H9 (cell line): ENCODE results near the gene LRFN2. TPM values are rescaled to one million over a fixed set of nuclear protein-coding genes. Genes with fewer than 3 reads are reported as not detected.

Source experiments
- DNase-seq: peaks from one replicate; pipeline ENCODE4 v3.0.0-alpha.2; 2017
- H2AFZ ChIP-seq: one replicate; pipeline ENCODE4 v1.6.1; 2013; ENCODE audit warnings: mild to moderate bottlenecking, low read length, control low read depth, moderate library complexity
- H2AK5ac ChIP-seq: 2 replicates; pipeline ENCODE4 v1.6.1; 2013; ENCODE audit warnings: low read length, control low read depth, mixed read lengths; ENCODE audit not compliant: insufficient read length
- H2BK120ac ChIP-seq: one replicate; pipeline ENCODE4 v1.6.1; 2013; ENCODE audit warnings: low read depth, mild to moderate bottlenecking, low read length, control low read depth, inconsistent platforms; ENCODE audit not compliant: poor library complexity, severe bottlenecking
- H2BK12ac ChIP-seq: 2 replicates; pipeline ENCODE4 v1.6.1; 2013; ENCODE audit warnings: low read length, control low read depth, mixed read lengths, low read depth; ENCODE audit not compliant: insufficient read length
- H2BK15ac ChIP-seq: 2 replicates; pipeline ENCODE4 v1.6.1; 2013; ENCODE audit warnings: low read depth, low read length, control low read depth
- H2BK20ac ChIP-seq: one replicate; pipeline ENCODE4 v1.6.1; 2013; ENCODE audit warnings: low read depth, mild to moderate bottlenecking, low read length, control low read depth, inconsistent platforms; ENCODE audit not compliant: poor library complexity, severe bottlenecking
- H2BK5ac ChIP-seq: 2 replicates; pipeline ENCODE4 v1.6.1; 2013; ENCODE audit warnings: low read length, control low read depth, mixed read lengths; ENCODE audit not compliant: insufficient read length
- H3K14ac ChIP-seq: 2 replicates; pipeline ENCODE4 v1.6.1; 2013; ENCODE audit warnings: low read length, control low read depth; ENCODE audit not compliant: insufficient read depth
- H3K18ac ChIP-seq: 2 replicates; pipeline ENCODE4 v1.6.1; 2013; ENCODE audit warnings: low read depth, mild to moderate bottlenecking, mixed read lengths, low read length, control low read depth; ENCODE audit not compliant: insufficient read length
- H3K23ac ChIP-seq: 2 replicates; pipeline ENCODE4 v1.6.1; 2013; ENCODE audit warnings: low read length, control low read depth, mixed read lengths, low read depth; ENCODE audit not compliant: insufficient read length
- H3K23me2 ChIP-seq: 2 replicates; pipeline ENCODE4 v1.6.1; 2013; ENCODE audit warnings: low read depth, mild to moderate bottlenecking, mixed read lengths, low read length, control low read depth; ENCODE audit not compliant: insufficient read length, poor library complexity, severe bottlenecking
- H3K27ac ChIP-seq: 2 replicates; pipeline ENCODE4 v1.5.1; 2013; ENCODE audit warnings: low read length, control low read depth, mixed read lengths, low read depth; ENCODE audit not compliant: insufficient read length
- H3K27me3 ChIP-seq: 2 replicates; pipeline ENCODE4 v1.6.1; 2013; ENCODE audit warnings: low read length, control low read depth, inconsistent platforms; ENCODE audit not compliant: insufficient read depth
- H3K4ac ChIP-seq: 2 replicates; pipeline ENCODE4 v1.6.1; 2013; ENCODE audit warnings: low read depth, mild to moderate bottlenecking, control low read depth, inconsistent platforms, low read length, moderate library complexity
- H3K4me1 ChIP-seq: 2 replicates; pipeline ENCODE4 v1.6.1; 2013; ENCODE audit warnings: low read length, control low read depth, inconsistent platforms; ENCODE audit not compliant: insufficient read depth
- H3K4me2 ChIP-seq: 2 replicates; pipeline ENCODE4 v1.6.1; 2013; ENCODE audit warnings: low read length, control low read depth, mixed read lengths; ENCODE audit not compliant: insufficient read length, insufficient read depth
- H3K56ac ChIP-seq: 2 replicates; pipeline ENCODE4 v1.6.1; 2013; ENCODE audit warnings: low read depth, mild to moderate bottlenecking, mixed read lengths, low read length, control low read depth; ENCODE audit not compliant: insufficient read length
- H3K79me1 ChIP-seq: 2 replicates; pipeline ENCODE4 v1.6.1; 2013; ENCODE audit warnings: low read depth, mild to moderate bottlenecking, moderate library complexity, low read length, control low read depth, inconsistent platforms; ENCODE audit not compliant: insufficient read depth, poor library complexity, severe bottlenecking
- H3K79me2 ChIP-seq: 2 replicates; pipeline ENCODE4 v1.6.1; 2013; ENCODE audit warnings: low read length, control low read depth, inconsistent platforms; ENCODE audit not compliant: insufficient read depth
- H3K9ac ChIP-seq: 2 replicates; pipeline ENCODE4 v1.6.1; 2013; ENCODE audit warnings: low read length, control low read depth, mixed read lengths; ENCODE audit not compliant: insufficient read length; ENCODE audit errors: extremely low read depth
- H3K9me3 ChIP-seq: one replicate; pipeline ENCODE4 v1.6.1; 2013; ENCODE audit warnings: low read depth, low read length, inconsistent platforms; ENCODE audit not compliant: control insufficient read depth
- H3T11ph ChIP-seq: one replicate; pipeline ENCODE4 v1.6.1; 2013; ENCODE audit warnings: mild to moderate bottlenecking, low read length, control low read depth, inconsistent platforms
- H4K20me1 ChIP-seq: one replicate; pipeline ENCODE4 v1.6.1; 2013; ENCODE audit not compliant: control insufficient read depth, insufficient read length, insufficient read depth
- H4K5ac ChIP-seq: 2 replicates; pipeline ENCODE4 v1.6.1; 2013; ENCODE audit warnings: low read depth, mild to moderate bottlenecking, mixed read lengths, low read length, control low read depth; ENCODE audit not compliant: insufficient read length
- H4K8ac ChIP-seq: replicated peaks from 2 replicates; pipeline ENCODE4 v1.6.1; 2013; ENCODE audit warnings: low read length, control low read depth, mixed read lengths, low read depth; ENCODE audit not compliant: insufficient read length
- H4K91ac ChIP-seq: 2 replicates; pipeline ENCODE4 v1.6.1; 2013; ENCODE audit warnings: low read depth, mild to moderate bottlenecking, moderate library complexity, mixed read lengths, low read length, control low read depth; ENCODE audit not compliant: insufficient read length
- H3K27ac Mint-ChIP-seq, 3 experiments: 2 replicates in 2 of 3; 3 replicates in 1 of 3; pipeline ENCODE4 v1.8.0; 2020 to 2021; ENCODE audit warnings: mixed read lengths in 3 of 3, mild to moderate bottlenecking in 1 of 3, moderate library complexity in 1 of 3
- H3K27me3 Mint-ChIP-seq: 2 replicates; pipeline ENCODE4 v1.8.0; 2021; ENCODE audit warnings: low read depth, mild to moderate bottlenecking, moderate library complexity, mixed read lengths
- H3K36me3 Mint-ChIP-seq, 3 experiments: 2 replicates in 2 of 3; 3 replicates in 1 of 3; pipeline ENCODE4 v1.8.0; 2020 to 2021; ENCODE audit warnings: low read depth in 3 of 3, mixed read lengths in 3 of 3; ENCODE audit not compliant: insufficient read depth in 1 of 3
- H3K4me1 Mint-ChIP-seq, 2 experiments: 2 replicates each; pipeline ENCODE4 v1.8.0; 2020; ENCODE audit warnings: mixed read lengths in 2 of 2
- H3K4me3 Mint-ChIP-seq, 2 experiments: 2 replicates in 1 of 2; 3 replicates in 1 of 2; pipeline ENCODE4 v1.8.0; 2020 to 2021; ENCODE audit warnings: mild to moderate bottlenecking in 2 of 2, mixed read lengths in 2 of 2, moderate library complexity in 1 of 2
- H3K9me3 Mint-ChIP-seq, 2 experiments: 2 replicates in 1 of 2; 3 replicates in 1 of 2; pipeline ENCODE4 v1.8.0; 2020; ENCODE audit warnings: mild to moderate bottlenecking in 2 of 2, mixed read lengths in 2 of 2, moderate library complexity in 1 of 2
- CTCF ChIP-seq: fragments of 200-600 bp; sonication (generic); conservative IDR thresholded peaks from 3 replicates; pipeline ENCODE4 v1.8.0; 2021; ENCODE audit warnings: antibody characterized with exemption, mild to moderate bottlenecking
- total RNA-seq: library from RNA; stranded (reverse); gene quantifications from 2 replicates; pipeline ENCODE4 v1.2.1, GENCODE V29; 2021

LRFN2 gene
- total RNA-seq, 1 experiment from 2014 or later, result 0.11 TPM

GRCh38 chr6:40373267-40373666, 213.9 kb downstream of the LRFN2 start:
- H3K27ac Mint-ChIP-seq, result no peak overlapping the region
- no peak overlapping the region for H3K4me3 Mint-ChIP-seq
- H4K20me1 ChIP-seq, result no peaks in the 10 kb centered on the region
- no peak overlapping the region for H4K8ac ChIP-seq
- no peak overlapping the region for H4K5ac ChIP-seq
- H2BK120ac ChIP-seq, result no peak overlapping the region
- no peak overlapping the region for H2BK15ac ChIP-seq
- no peaks in the 10 kb centered on the region for H3K4me1 ChIP-seq
- no peaks in the 10 kb centered on the region for H3K79me1 ChIP-seq
- no peaks in the 10 kb centered on the region for H3K27me3 ChIP-seq
- no peaks in the 10 kb centered on the region for H3K9me3 ChIP-seq
- H3K56ac ChIP-seq, result no peak overlapping the region
- H3K4me1 Mint-ChIP-seq, result no peaks in the 10 kb centered on the region
- H3K18ac ChIP-seq, result no peak overlapping the region
- no peak overlapping the region for H2AFZ ChIP-seq
- no peaks in the 10 kb centered on the region for H3K27me3 Mint-ChIP-seq
- no peak overlapping the region for H2BK12ac ChIP-seq
- H3K9ac ChIP-seq, result no peak overlapping the region
- H2BK5ac ChIP-seq, result no peak overlapping the region
- no peak overlapping the region for H3K4ac ChIP-seq
- H3K9me3 Mint-ChIP-seq, result no peaks in the 10 kb centered on the region
- no peak overlapping the region for H3K4me2 ChIP-seq
- no peak overlapping the region for H3T11ph ChIP-seq
- no peak overlapping the region for H3K27ac ChIP-seq
- H3K36me3 Mint-ChIP-seq, result no peaks in the 10 kb centered on the region
- DNase-seq, result no peak
- no peaks in the 10 kb centered on the region for H3K23me2 ChIP-seq
- TF ChIP-seq CTCF, result no peak
- no peak overlapping the region for H2BK20ac ChIP-seq
- no peak overlapping the region for H2AK5ac ChIP-seq
- no peak overlapping the region for H3K14ac ChIP-seq
- no peak overlapping the region for H3K23ac ChIP-seq
- H3K79me2 ChIP-seq, result no peaks in the 10 kb centered on the region
- no peak overlapping the region for H4K91ac ChIP-seq
